ENCODE data around the gene E2F6. TPM values are rescaled to one million over a fixed set of nuclear protein-coding genes. Genes with fewer than 3 reads are reported as not detected.

Gene E2F6
- total and polyA plus RNA-seq, 9 of the 15 experiments (the other 6 are each of a cell fraction or from before 2014, with no cell fraction given): 13.6 to 33.9 (median 26.1) TPM

GRCh38 chr2:11465485-11466306, at the start of gene E2F6 (continued):
- no peak for TF ChIP-seq ZNF518B (CRISPR knock-in tag; IDR thresholded peaks at IDR 0.05)
- peak in 1 of 2 experiments; percentile 74; a peak in 2 of 4 replicates for TF ChIP-seq RCOR1 (IDR thresholded peaks at IDR 0.05; ENCODE audit: borderline replicate concordance in 1 of 2, low read depth in 2 of 2, low read length in 2 of 2)
- TF ChIP-seq TCFL5 (CRISPR knock-in tag; conservative IDR thresholded peaks at IDR 0.05): no peak
- peak; percentile 46; the same call in 1 of the 2 replicates for TF ChIP-seq ZNF121 (CRISPR knock-in tag; conservative IDR thresholded peaks at IDR 0.05)
- TF ChIP-seq PHTF2 (CRISPR knock-in tag; IDR thresholded peaks at IDR 0.05): no peak
- TF ChIP-seq ZNF76 (CRISPR knock-in tag; IDR thresholded peaks at IDR 0.05; ENCODE audit: borderline replicate concordance): peak; percentile 87; the same call in 1 of the 2 replicates
- TF ChIP-seq, protein P1, sequence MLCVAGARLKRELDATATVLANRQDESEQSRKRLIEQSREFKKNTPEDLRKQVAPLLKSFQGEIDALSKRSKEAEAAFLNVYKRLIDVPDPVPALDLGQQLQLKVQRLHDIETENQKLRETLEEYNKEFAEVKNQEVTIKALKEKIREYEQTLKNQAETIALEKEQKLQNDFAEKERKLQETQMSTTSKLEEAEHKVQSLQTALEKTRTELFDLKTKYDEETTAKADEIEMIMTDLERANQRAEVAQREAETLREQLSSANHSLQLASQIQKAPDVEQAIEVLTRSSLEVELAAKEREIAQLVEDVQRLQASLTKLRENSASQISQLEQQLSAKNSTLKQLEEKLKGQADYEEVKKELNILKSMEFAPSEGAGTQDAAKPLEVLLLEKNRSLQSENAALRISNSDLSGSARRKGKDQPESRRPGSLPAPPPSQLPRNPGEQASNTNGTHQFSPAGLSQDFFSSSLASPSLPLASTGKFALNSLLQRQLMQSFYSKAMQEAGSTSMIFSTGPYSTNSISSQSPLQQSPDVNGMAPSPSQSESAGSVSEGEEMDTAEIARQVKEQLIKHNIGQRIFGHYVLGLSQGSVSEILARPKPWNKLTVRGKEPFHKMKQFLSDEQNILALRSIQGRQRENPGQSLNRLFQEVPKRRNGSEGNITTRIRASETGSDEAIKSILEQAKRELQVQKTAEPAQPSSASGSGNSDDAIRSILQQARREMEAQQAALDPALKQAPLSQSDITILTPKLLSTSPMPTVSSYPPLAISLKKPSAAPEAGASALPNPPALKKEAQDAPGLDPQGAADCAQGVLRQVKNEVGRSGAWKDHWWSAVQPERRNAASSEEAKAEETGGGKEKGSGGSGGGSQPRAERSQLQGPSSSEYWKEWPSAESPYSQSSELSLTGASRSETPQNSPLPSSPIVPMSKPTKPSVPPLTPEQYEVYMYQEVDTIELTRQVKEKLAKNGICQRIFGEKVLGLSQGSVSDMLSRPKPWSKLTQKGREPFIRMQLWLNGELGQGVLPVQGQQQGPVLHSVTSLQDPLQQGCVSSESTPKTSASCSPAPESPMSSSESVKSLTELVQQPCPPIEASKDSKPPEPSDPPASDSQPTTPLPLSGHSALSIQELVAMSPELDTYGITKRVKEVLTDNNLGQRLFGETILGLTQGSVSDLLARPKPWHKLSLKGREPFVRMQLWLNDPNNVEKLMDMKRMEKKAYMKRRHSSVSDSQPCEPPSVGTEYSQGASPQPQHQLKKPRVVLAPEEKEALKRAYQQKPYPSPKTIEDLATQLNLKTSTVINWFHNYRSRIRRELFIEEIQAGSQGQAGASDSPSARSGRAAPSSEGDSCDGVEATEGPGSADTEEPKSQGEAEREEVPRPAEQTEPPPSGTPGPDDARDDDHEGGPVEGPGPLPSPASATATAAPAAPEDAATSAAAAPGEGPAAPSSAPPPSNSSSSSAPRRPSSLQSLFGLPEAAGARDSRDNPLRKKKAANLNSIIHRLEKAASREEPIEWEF (CRISPR knock-in tag; IDR thresholded peaks at IDR 0.05): no peak
- no peak for TF ChIP-seq CAMTA2 (CRISPR knock-in tag; conservative IDR thresholded peaks at IDR 0.05)
- peak; percentile 49; the same call in 1 of the 2 replicates for TF ChIP-seq NFRKB (IDR thresholded peaks at IDR 0.05; ENCODE audit: low read depth)
- 0 out of 2 replicates have a peak, but pooled peaks have one; percentile 63 for TF ChIP-seq ILF3 (IDR thresholded peaks at IDR 0.05; ENCODE audit: borderline replicate concordance)
- peak; percentile 35; the same call in 1 of the 2 replicates for TF ChIP-seq NCOR1 (IDR thresholded peaks at IDR 0.05)
- TF ChIP-seq ZNF133 (CRISPR knock-in tag; IDR thresholded peaks at IDR 0.05): no peak
- no peak for TF ChIP-seq TAF15 (IDR thresholded peaks at IDR 0.05; ENCODE audit: low read depth, low read length)
- TF ChIP-seq NCOA4 (IDR thresholded peaks at IDR 0.05; ENCODE audit: partially characterized antibody): no peak
- peak; percentile 92 for TF ChIP-seq FOSL1 (tag; conservative IDR thresholded peaks at IDR 0.05)
- no peak for TF ChIP-seq PHB2 (IDR thresholded peaks at IDR 0.05; ENCODE audit: low read depth)
- TF ChIP-seq EGR1 (conservative IDR thresholded peaks at IDR 0.05): peak; percentile 91
- 0 out of 4 replicates have a peak, but pooled peaks of 1 of the 2 experiments have one; percentile 11 for TF ChIP-seq SIN3A (IDR thresholded peaks at IDR 0.05; ENCODE audit: borderline replicate concordance in 2 of 2, control insufficient read depth in 1 of 2, low read depth in 2 of 2, low read length in 2 of 2)
- TF ChIP-seq SMAD3 (CRISPR knock-in tag; conservative IDR thresholded peaks at IDR 0.05): peak; percentile 41; the same call in 1 of the 2 replicates

Data from K562 (cell line).